SH-SY5Y (cell line): ENCODE measurements around the gene MPPED1.

ENCODE experiments used
- GATA2 ChIP-seq: IDR thresholded peaks from 2 replicates; pipeline ENCODE4 v1.6.1; 2011; ENCODE audit warnings: mild to moderate bottlenecking, low read depth, low read length
- GATA3 ChIP-seq: IDR thresholded peaks from 2 replicates; pipeline ENCODE4 v1.6.1; 2011; ENCODE audit warnings: low read depth, mild to moderate bottlenecking, low read length, moderate library complexity

DNA sequence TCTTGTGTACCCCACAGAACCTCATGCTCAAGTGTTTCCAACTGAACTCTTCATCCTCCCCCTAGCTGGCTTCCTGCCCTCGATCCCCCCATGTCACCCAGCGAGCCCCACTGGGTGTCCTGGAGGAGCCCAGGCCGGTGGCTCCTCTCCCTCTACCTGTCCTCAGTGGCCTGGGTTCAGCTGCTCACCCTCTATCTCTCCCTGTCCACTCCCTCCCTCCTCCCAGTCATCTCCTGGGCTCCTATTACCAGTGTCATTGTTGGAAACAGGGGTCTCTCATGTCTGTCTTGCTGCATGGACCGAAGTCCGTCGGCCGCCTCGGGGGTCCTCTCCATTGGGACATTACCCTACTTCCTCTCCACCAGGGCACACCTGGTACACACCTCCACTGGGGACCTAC is 12.9 kb upstream of the MPPED1 start:
- TF ChIP-seq GATA2: no peak
- TF ChIP-seq GATA3: no peak
